Measurements from ENCODE around the gene C9orf85. TPM values are rescaled to one million over a fixed set of nuclear protein-coding genes. Genes with fewer than 3 reads are reported as not detected.

C9orf85 gene
- total RNA-seq, 2 donors from 2014 or later: 12.2 to 12.5 TPM

GRCh38 chr9:71908825-71909224, 2.6 kb upstream of the C9orf85 start:
- H3K4me1 ChIP-seq: no peaks in the 10 kb centered on the region
- no peak overlapping the region for H3K9ac ChIP-seq (ENCODE audit: low read depth in 2 of 2, low read length in 2 of 2)
- no peaks in the 10 kb centered on the region for H3K27me3 ChIP-seq
- intact Hi-C loops (cut with DNase I): no loop called here
- no peak for DNase-seq
- H3K9me3 ChIP-seq: no peaks in the 10 kb centered on the region
- H3K4me3 ChIP-seq: no peak overlapping the region
- no peaks in the 10 kb centered on the region for H3K36me3 ChIP-seq
- H3K27ac ChIP-seq: no peak overlapping the region
- TF ChIP-seq CTCF (IDR thresholded peaks at IDR 0.05): no peak

- peak; percentile 77 for DNase-seq
- H3K36me3 ChIP-seq: no peaks in the 10 kb centered on the region
- H3K9me3 ChIP-seq: no peaks in the 10 kb centered on the region
- no peaks in the 10 kb centered on the region for H3K27me3 ChIP-seq
- H3K9ac ChIP-seq (ENCODE audit: low read depth in 2 of 2, low read length in 2 of 2): peak overlapping the region; percentile 96 to 97
- H3K27ac ChIP-seq: peak overlapping the region; percentile 93
- H3K4me1 ChIP-seq: no peaks in the 10 kb centered on the region
- TF ChIP-seq CTCF (IDR thresholded peaks at IDR 0.05): no peak
- peak overlapping the region; percentile 77 for H3K4me3 ChIP-seq
- intact Hi-C loops (cut with DNase I): no loop called here
Observed at GRCh38 chr9:71909887-71910649, 1.4 kb upstream of the C9orf85 start.

- Histone ChIP-seq H3K4me1 (no peaks in the 10 kb centered on the region), H3K9ac (ENCODE audit: low read depth in 2 of 2, low read length in 2 of 2) (peak overlapping the region; percentile 96 to 97), H3K27ac (peak overlapping the region; percentile 93), H3K4me3 (peak overlapping the region; percentile 77), H3K27me3 (no peaks in the 10 kb centered on the region), H3K36me3 (no peaks in the 10 kb centered on the region), H3K9me3 (no peaks in the 10 kb centered on the region)
- intact Hi-C loops (cut with DNase I): no loop called here
- TF ChIP-seq CTCF (IDR thresholded peaks at IDR 0.05): no peak
- no peak for DNase-seq
Observed at GRCh38 chr9:71910650-71911060, 784 bp upstream of the C9orf85 start.

- TF ChIP-seq CTCF (IDR thresholded peaks at IDR 0.05): no peak
- H3K27ac ChIP-seq: peak overlapping the region; percentile 93
- H3K4me3 ChIP-seq: peak overlapping the region; percentile 77
- no peak for DNase-seq
- no peaks in the 10 kb centered on the region for H3K4me1 ChIP-seq
- H3K27me3 ChIP-seq: no peaks in the 10 kb centered on the region
- intact Hi-C loops (cut with DNase I): no loop called here
- H3K36me3 ChIP-seq: no peaks in the 10 kb centered on the region
- H3K9me3 ChIP-seq: no peaks in the 10 kb centered on the region
- H3K9ac ChIP-seq (ENCODE audit: low read depth in 2 of 2, low read length in 2 of 2): peak overlapping the region; percentile 78 to 97
Observed at GRCh38 chr9:71911908-71912335, 483 bp downstream of the C9orf85 start.

- Histone ChIP-seq H3K27me3 (no peaks in the 10 kb centered on the region), H3K9me3 (no peaks in the 10 kb centered on the region), H3K4me1 (no peaks in the 10 kb centered on the region), H3K4me3 (no peak overlapping the region), H3K9ac (ENCODE audit: low read depth in 2 of 2, low read length in 2 of 2) (no peak overlapping the region), H3K36me3 (no peaks in the 10 kb centered on the region), H3K27ac (no peak overlapping the region)
- intact Hi-C loops (cut with DNase I): no loop called here
- DNase-seq: no peak
- no peak for TF ChIP-seq CTCF (IDR thresholded peaks at IDR 0.05)
Observed at GRCh38 chr9:71915495-71915894, 4.1 kb downstream of the C9orf85 start.
